A549 treated with AZD2906 at 1 μM for 4 hours (cell line): ENCODE results near the gene NDRG4. TPM values are rescaled to one million over a fixed set of nuclear protein-coding genes. Genes with fewer than 3 reads are reported as not detected.

Experiments
- total RNA-seq: library from RNA; stranded (reverse); fragments of 200-300 nt; extraction: Qiagen RNA extraction; gene quantifications from 5 replicates; pipeline ENCODE4 v1.2.3, GENCODE V29; 2022

The NDRG4 gene
- 26.7 to 28.7 TPM (median 27.7 TPM) in 5 replicates for total RNA-seq

DNA sequence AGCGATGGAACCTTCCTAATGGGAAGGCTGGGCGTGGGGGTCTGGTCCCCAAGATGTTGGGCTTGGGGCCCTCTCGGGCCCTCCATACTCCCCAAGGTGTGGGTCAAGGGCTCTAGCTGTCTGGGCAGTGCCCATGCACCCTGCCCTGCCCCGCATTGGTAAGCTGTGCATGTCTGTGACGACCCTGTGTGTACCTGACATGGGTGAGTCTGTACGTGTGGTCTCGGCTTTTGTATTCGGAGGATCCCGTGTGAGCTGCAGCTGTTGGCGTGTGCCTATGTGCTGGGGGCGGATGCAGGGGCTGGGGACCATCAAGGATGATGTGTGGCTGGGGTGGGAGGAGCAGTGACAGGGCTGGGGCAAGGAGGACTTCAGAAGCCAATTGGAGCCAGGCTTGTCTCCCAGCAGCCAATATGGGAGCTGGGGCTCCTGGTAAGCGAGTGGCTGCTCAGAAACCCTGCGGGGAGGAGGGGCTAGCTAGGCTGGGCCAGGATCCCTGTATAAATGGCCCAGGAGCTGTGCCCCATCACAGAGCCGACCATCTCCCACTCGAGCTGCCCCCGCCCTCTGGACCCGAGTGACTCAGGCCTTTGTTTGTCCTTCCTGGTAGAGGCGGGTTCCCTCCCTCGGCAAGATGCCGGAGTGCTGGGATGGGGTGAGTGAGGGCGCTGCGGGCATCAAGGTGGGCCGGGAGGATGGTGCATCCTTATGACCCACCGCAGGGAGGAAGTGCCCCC is at the start of gene NDRG4:
NDRG4 (plus strand) TSS at position 529 of the 737 bp plus-strand sequence; CDS start at position 635, 106 bp downstream.

GRCh38 chr16:58515125-58515870 is 15.4 kb downstream of the NDRG4 start, which contains the start of gene SETD6:
Gene SETD6, plus strand, starts transcription at chr16:58515517. Its CDS starts 21 bp downstream, at chr16:58515538.

Other genes starting within 250 kb of the NDRG4 start
- not detected in 5 replicates for gene PRSS54, start 205.1 kb upstream of the NDRG4 start, total RNA-seq
- gene GINS3, start 107.7 kb upstream of the NDRG4 start, total RNA-seq: 19.4 to 24.2 TPM (median 20.3 TPM) in 5 replicates
- 11.0 to 15.1 TPM (median 13.9 TPM) in 5 replicates for gene SETD6, start 15.4 kb downstream of the NDRG4 start, total RNA-seq
- 107 to 161 TPM (median 110 TPM) in 5 replicates for gene CNOT1, start 129.7 kb downstream of the NDRG4 start, total RNA-seq
- gene SLC38A7, start 184.6 kb downstream of the NDRG4 start, total RNA-seq: 17.0 to 21.7 TPM (median 18.5 TPM) in 5 replicates
- 168 to 181 TPM (median 173 TPM) in 5 replicates for gene GOT2, start 234.2 kb downstream of the NDRG4 start, total RNA-seq